ENCODE results near the gene DRC7. TPM values are rescaled to one million over a fixed set of nuclear protein-coding genes. Genes with fewer than 3 reads are reported as not detected.

The DRC7 gene
- total RNA-seq, 1 experiment from 2014 or later = not detected

DNA sequence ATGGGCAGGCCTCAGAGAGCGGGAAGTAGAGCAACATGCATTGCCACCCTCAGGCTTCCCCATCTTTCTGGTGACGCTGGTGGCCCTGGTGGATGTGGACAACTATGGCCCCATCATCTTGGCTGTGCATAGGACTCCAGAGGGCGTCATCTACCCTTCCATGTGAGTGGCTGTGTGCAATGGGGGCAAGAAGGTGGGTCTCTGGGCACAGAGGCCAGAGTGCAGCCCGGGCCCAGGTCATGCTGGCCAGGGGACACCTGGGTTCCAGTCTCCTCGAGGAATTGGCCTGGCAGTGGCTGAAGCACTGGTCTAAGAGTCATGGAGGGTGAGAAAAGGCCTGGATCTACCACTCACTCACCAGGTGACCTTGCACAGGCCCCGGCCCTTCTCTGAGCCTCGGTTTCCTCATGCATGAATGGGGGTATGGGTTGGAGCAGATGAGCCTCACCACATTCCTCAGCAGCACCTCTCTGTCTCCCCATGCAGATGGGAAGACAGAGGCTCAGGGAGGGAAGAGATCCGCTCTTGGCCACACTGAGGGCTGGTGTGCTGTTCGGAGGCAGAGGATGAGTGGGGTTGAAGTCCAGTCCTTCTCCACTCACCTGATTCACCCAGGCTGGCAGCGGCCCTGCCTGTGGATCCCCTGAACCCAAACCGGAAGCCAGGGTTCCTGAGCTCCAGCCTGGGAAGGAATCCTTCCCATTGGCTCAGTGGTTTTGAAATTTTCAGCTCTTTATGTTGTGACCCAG is 33.7 kb upstream of the DRC7 start:
- no peak overlapping the region for H3K4me3 Mint-ChIP-seq (ENCODE audit: unreplicated experiment)
- H3K27me3 Mint-ChIP-seq (ENCODE audit: insufficient read depth, unreplicated experiment) = no peaks in the 10 kb centered on the region
- H3K9me3 Mint-ChIP-seq (ENCODE audit: unreplicated experiment) = no peaks in the 10 kb centered on the region
- DNase-seq (ENCODE audit: unreplicated experiment) = no peak
- BruUV-seq (replicated peaks) = no TSS peak
- no peaks in the 10 kb centered on the region for H3K36me3 Mint-ChIP-seq (ENCODE audit: insufficient read depth, unreplicated experiment)
- CTCF ChIA-PET = interaction anchor here (0.5 to 1.5 kb wide), 2 partner anchors 12 to 19 kb away, joined by 4 read pairs; no protein-coding TSS in a partner anchor
- POLR2A ChIA-PET = no interaction called here
- no peak overlapping the region for H3K27ac Mint-ChIP-seq (ENCODE audit: low read depth, unreplicated experiment)
- H3K4me1 Mint-ChIP-seq (ENCODE audit: insufficient read depth, unreplicated experiment) = no peaks in the 10 kb centered on the region
- intact Hi-C loops (cut with micrococcal nuclease) = no loop called here
- no peak for TF ChIP-seq CTCF (IDR thresholded peaks at IDR 0.05; ENCODE audit: unreplicated experiment)

GRCh38 chr16:57661510-57661909 is 33.1 kb upstream of the DRC7 start:
- no TSS peak for BruUV-seq (replicated peaks)
- TF ChIP-seq CTCF (IDR thresholded peaks at IDR 0.05; ENCODE audit: unreplicated experiment) = no peak
- POLR2A ChIA-PET = no interaction called here

GRCh38 chr16:57661936-57662906 is 32.4 kb upstream of the DRC7 start:
- intact Hi-C loops (cut with micrococcal nuclease) = no loop called here
- DNase-seq (ENCODE audit: unreplicated experiment) = no peak
- no peak overlapping the region for H3K27ac Mint-ChIP-seq (ENCODE audit: low read depth, unreplicated experiment)
- POLR2A ChIA-PET = no interaction called here
- no peaks in the 10 kb centered on the region for H3K9me3 Mint-ChIP-seq (ENCODE audit: unreplicated experiment)
- BruUV-seq (replicated peaks) = no TSS peak
- CTCF ChIA-PET = interaction anchor here (0.7 to 1.1 kb wide), 3 partner anchors 10 to 245 kb away, joined by 3 to 5 read pairs (median 4); no protein-coding TSS in a partner anchor
- no peak overlapping the region for H3K4me3 Mint-ChIP-seq (ENCODE audit: unreplicated experiment)
- no peaks in the 10 kb centered on the region for H3K27me3 Mint-ChIP-seq (ENCODE audit: insufficient read depth, unreplicated experiment)
- H3K4me1 Mint-ChIP-seq (ENCODE audit: insufficient read depth, unreplicated experiment) = no peaks in the 10 kb centered on the region
- H3K36me3 Mint-ChIP-seq (ENCODE audit: insufficient read depth, unreplicated experiment) = no peaks in the 10 kb centered on the region
- TF ChIP-seq CTCF (IDR thresholded peaks at IDR 0.05; ENCODE audit: unreplicated experiment) = no peak

More at GRCh38 chr16:57661510-57661909, 33.1 kb upstream of the DRC7 start:
- Mint-ChIP-seq H3K9me3 (ENCODE audit: unreplicated experiment) (no peaks in the 10 kb centered on the region), H3K4me1 (ENCODE audit: insufficient read depth, unreplicated experiment) (no peaks in the 10 kb centered on the region), H3K27ac (ENCODE audit: low read depth, unreplicated experiment) (no peak overlapping the region), H3K36me3 (ENCODE audit: insufficient read depth, unreplicated experiment) (no peaks in the 10 kb centered on the region), H3K27me3 (ENCODE audit: insufficient read depth, unreplicated experiment) (no peaks in the 10 kb centered on the region), H3K4me3 (ENCODE audit: unreplicated experiment) (no peak overlapping the region)
- intact Hi-C loops (cut with micrococcal nuclease) = no loop called here
- no peak for DNase-seq (ENCODE audit: unreplicated experiment)
- CTCF ChIA-PET = no interaction called here

GRCh38 chr16:57663436-57663835 is 31.2 kb upstream of the DRC7 start:
- TF ChIP-seq CTCF (IDR thresholded peaks at IDR 0.05; ENCODE audit: unreplicated experiment) = no peak
- no TSS peak for BruUV-seq (replicated peaks)
- Mint-ChIP-seq H3K4me3 (ENCODE audit: unreplicated experiment) (no peak overlapping the region), H3K9me3 (ENCODE audit: unreplicated experiment) (no peaks in the 10 kb centered on the region), H3K4me1 (ENCODE audit: insufficient read depth, unreplicated experiment) (no peaks in the 10 kb centered on the region), H3K36me3 (ENCODE audit: insufficient read depth, unreplicated experiment) (no peaks in the 10 kb centered on the region), H3K27me3 (ENCODE audit: insufficient read depth, unreplicated experiment) (no peaks in the 10 kb centered on the region), H3K27ac (ENCODE audit: low read depth, unreplicated experiment) (no peak overlapping the region)
- no peak for DNase-seq (ENCODE audit: unreplicated experiment)
- CTCF ChIA-PET = interaction anchor here (1.0 to 1.1 kb wide), 2 partner anchors 14 to 63 kb away, joined by 5 read pairs; no protein-coding TSS in a partner anchor
- intact Hi-C loops (cut with micrococcal nuclease) = no loop called here
- POLR2A ChIA-PET = no interaction called here

Data from MCF 10A (cell line).